ENCODE results near the gene SCD5.

SCD5 gene

GRCh38 chr4:82792912-82793649 is 5.5 kb downstream of the SCD5 start:
- no peak for DNase-seq

- DNase-seq = no peak
These were observed 7.4 kb downstream of the SCD5 start for GRCh38 chr4:82791179-82791578.

GRCh38 chr4:82790060-82790660 is 8.4 kb downstream of the SCD5 start:
- DNase-seq = no peak

DNA sequence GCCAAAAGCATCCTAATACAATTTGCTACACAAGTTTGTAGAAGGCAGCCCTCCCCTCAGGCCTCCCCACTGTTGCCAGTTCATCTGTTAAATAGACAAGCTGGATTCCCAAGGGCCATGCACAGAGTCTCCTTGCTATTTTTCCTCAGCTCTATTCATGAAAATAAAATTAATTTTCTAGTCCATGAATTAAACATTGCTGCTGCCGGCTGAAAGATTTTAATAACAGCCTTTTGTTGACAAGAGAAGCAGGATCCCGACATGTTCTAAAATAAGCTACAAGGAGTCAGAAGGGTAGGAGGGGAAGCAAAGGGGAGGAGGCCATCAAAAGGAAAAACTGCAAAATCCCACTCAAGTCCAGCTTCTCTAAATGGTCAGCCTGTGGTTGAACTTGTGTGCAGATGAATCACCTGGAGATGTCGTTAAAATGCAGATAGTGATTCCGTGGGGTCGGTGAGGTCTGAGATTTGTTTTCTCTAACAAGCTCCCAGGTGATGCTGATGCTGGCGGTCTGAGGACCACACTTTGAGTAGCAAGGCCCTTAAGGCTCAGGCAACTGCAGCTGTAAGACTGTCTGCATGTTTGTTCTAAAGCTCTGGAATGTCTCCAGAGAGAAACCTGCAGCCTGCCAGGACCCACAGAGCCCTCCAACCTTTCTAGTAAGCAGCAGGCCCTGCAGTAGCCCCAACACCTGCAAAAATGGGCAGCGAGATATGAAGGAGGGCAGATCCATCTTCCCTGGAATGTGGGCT is 9.4 kb downstream of the SCD5 start:
- no peak for DNase-seq

GRCh38 chr4:82787342-82787741 is 11.3 kb downstream of the SCD5 start:
- no peak for DNase-seq

DNA sequence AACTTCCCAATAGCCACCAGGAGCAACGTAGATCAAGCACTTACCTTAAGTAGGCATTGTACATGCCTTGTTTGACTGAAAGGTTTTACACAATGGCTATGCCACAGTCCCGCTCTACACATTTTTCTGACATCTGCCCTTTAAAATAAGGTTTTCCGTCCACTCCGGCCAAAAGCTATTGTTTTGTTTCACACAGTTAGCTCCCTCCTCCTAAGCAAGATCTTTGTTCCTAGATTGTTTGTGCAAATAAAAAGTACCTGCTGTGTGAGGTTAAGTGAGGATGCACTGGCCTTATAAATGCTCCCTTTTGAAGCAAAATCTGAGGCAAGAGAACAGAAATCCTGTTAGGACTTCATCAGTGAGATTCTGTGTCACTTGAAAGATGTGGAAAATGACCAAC is 11.8 kb downstream of the SCD5 start:
- DNase-seq = no peak

DNA sequence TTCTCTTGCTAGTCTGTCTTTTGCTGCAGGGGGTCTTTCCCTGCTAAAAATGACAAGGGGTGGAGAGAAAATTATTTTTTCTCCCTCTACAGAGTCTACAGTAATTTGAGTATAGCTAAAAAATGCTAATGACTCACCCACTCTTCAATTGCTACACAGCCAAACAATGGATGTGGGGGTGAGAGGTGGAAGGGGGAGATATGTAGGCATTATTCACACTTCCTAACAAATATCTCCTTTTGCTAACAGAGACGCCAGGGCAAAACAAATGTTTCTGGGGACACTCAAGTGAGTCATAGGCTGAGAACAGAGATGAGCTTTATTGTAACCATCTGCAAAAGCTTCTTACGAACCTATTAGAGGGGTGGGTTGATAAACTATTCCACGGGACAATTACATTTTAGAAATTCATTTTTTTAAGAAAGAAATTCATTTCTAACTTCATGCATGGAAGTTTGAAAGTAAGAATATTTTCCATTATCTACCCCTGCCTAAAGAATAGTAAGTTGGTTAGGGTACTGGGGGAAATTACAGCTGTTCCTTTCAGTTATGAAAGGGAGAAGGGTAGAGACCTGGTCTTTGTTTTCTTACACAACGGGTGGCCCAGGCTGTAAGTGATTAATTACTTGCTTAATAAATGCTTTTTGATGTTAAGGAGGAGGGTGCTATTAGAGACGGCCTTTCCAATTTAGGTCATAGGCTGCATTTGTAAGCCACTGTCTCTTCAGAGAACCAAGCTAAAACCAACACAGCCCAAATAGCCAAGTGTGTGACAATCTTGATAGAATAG is 12.8 kb downstream of the SCD5 start:
- DNase-seq = no peak

GRCh38 chr4:82784681-82785610 is 13.7 kb downstream of the SCD5 start:
- no peak for DNase-seq

GRCh38 chr4:82782626-82783345 is 15.8 kb downstream of the SCD5 start:
- no peak for DNase-seq

- peak; percentile 81 for DNase-seq
These were observed 17.8 kb downstream of the SCD5 start for GRCh38 chr4:82780752-82781231.

- DNase-seq = no peak
These were observed 18.3 kb downstream of the SCD5 start for GRCh38 chr4:82780170-82780751.

DNA sequence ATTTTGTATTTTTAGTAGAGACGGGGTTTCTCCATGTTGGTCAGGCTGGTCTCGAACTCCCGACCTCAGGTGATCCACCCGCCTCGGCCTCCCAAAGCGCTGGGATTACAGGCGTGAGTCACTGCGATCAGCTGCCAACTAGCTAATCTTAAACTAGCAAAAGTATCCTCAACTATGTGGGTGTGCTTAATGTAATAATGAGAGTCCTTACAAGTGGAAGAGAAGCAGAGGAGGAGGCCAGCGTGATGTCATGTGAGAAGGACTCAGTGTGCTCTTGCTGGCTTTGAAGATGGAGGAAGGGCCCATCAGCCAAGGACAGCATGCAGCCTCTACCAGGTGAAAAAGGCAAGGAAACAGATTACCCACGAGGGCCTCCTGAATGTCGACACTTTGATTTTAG is 19.6 kb downstream of the SCD5 start:
- no peak for DNase-seq

- no peak for DNase-seq
These were observed 20.6 kb downstream of the SCD5 start for GRCh38 chr4:82777857-82778525.

GRCh38 chr4:82776925-82777542 is 21.6 kb downstream of the SCD5 start:
- DNase-seq = no peak

DNA sequence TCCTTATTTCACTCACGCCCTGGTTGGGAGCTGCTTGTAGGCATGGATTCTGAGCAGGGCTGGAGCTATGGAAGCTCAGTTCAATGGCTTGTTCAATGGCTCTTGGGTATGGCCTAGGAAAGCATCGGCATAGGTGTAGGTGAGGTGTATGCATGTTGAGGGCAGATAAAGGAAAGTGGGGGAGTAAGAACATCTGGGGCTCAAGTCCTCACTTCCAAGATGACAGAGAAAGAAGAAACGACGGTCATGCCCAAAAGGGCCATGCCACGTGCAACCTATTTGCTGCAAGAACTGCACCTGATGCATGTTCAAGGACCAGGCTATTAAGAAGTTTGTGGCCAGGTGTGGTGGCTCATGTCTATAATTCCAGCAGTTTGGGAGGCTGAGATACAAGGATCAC is 23.4 kb downstream of the SCD5 start:
- no peak for DNase-seq

- no peak for DNase-seq
These were observed 23.9 kb downstream of the SCD5 start for GRCh38 chr4:82774711-82775171.

DNA sequence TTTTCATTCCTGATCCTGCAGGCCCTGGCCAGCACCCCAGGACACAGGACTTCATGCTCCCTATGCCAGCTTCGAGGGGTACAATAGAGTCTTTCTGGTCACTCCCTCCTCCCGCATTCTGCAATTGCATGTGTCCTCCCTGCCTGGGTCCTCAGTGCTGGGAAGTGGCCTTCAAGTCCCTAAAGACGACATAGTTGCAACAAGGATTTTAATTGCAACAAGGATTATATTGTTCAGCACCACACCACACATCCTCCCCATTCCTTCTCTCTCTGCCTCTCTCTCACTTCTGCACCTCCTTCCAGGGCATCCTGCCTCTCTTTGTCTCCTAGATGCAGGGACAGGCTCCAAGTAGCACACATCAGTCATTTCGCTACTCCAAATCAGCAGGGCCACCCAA is 25.5 kb downstream of the SCD5 start:
- DNase-seq = no peak

DNA sequence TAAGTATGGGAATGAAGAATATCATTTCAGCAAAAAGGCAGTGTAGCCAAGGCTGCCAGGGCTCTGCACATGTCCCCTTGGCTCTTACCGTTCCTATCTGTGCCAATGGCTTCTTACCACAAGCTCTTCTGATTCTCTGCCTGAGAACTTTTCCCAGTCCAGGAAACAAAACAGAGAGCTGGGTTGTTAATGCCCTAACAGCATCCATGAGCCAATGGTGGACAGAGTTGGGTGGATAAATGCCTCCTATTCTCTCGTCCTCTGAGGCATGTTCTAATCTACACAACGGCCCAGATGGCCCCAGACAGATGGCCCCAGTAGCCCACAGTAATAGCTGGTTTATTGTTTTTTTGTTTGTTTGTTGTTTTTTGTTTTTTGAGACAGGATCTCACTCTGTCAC is 28.0 kb downstream of the SCD5 start:
- no peak for DNase-seq

DNA sequence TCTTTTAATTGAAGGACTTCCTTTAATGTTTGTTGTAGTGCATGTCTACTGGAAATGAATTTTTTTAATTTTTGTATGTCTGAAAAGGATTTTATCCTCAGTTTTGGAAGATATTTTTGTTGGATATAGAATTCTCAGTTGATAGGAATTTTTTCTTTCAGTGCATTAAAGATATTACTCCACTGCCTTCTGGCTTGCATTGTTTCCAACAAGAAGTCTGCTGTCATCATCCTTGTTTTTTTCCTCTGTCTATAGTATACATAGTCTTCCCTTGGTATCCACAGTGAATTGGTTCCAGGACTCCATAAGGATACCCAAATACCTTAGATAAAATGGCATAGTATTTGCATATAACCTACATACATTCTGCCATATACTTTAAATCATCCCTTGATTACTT is 33.5 kb downstream of the SCD5 start:
- DNase-seq = no peak

- DNase-seq = no peak
These were observed 37.4 kb downstream of the SCD5 start for GRCh38 chr4:82761229-82761628.

Data from right forelimb (tissue), 1 donor.